ENCODE results near the gene FANCG. TPM values are rescaled to one million over a fixed set of nuclear protein-coding genes. Genes with fewer than 3 reads are reported as not detected.

The FANCG gene
- total RNA-seq, 4 donors from 2014 or later: 5.5 to 13.0 (median 12.0) TPM

GRCh38 chr9:35106343-35106730, 26.6 kb upstream of the FANCG start:
- TF ChIP-seq, protein P1, sequence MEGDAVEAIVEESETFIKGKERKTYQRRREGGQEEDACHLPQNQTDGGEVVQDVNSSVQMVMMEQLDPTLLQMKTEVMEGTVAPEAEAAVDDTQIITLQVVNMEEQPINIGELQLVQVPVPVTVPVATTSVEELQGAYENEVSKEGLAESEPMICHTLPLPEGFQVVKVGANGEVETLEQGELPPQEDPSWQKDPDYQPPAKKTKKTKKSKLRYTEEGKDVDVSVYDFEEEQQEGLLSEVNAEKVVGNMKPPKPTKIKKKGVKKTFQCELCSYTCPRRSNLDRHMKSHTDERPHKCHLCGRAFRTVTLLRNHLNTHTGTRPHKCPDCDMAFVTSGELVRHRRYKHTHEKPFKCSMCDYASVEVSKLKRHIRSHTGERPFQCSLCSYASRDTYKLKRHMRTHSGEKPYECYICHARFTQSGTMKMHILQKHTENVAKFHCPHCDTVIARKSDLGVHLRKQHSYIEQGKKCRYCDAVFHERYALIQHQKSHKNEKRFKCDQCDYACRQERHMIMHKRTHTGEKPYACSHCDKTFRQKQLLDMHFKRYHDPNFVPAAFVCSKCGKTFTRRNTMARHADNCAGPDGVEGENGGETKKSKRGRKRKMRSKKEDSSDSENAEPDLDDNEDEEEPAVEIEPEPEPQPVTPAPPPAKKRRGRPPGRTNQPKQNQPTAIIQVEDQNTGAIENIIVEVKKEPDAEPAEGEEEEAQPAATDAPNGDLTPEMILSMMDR (IDR thresholded peaks at IDR 0.05; ENCODE audit: low read depth): no peak

- TF ChIP-seq, protein P1 (IDR thresholded peaks at IDR 0.05; ENCODE audit: low read depth): no peak
These were observed 26.0 kb upstream of the FANCG start for GRCh38 chr9:35105571-35106342.

GRCh38 chr9:35105126-35105525, 25.4 kb upstream of the FANCG start:
- TF ChIP-seq, protein P1 (IDR thresholded peaks at IDR 0.05; ENCODE audit: low read depth): no peak

DNA sequence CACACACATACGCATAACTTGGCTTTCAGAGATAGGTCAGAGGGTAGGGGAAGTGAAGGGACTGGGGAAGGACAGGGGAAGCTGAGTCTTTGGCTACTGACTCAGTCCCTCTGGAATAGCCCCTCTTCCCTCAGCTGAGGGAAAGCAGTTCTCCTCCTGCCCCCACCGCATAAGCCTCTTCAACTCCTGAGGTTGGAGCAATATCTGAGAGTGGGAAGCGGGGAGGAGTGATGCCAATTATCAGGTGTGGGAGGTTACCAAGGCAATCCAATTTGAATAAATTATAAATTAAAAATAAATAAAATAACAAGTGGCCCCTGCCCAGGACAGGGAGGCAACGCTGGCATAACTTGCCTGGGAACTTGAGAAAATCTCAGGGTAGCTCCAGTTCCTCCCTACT, 24.8 kb upstream of the FANCG start:
- TF ChIP-seq, protein P1 (IDR thresholded peaks at IDR 0.05; ENCODE audit: low read depth): no peak

- TF ChIP-seq, protein P1 (IDR thresholded peaks at IDR 0.05; ENCODE audit: low read depth): no peak
These were observed 24.0 kb upstream of the FANCG start for GRCh38 chr9:35103660-35104191.

DNA sequence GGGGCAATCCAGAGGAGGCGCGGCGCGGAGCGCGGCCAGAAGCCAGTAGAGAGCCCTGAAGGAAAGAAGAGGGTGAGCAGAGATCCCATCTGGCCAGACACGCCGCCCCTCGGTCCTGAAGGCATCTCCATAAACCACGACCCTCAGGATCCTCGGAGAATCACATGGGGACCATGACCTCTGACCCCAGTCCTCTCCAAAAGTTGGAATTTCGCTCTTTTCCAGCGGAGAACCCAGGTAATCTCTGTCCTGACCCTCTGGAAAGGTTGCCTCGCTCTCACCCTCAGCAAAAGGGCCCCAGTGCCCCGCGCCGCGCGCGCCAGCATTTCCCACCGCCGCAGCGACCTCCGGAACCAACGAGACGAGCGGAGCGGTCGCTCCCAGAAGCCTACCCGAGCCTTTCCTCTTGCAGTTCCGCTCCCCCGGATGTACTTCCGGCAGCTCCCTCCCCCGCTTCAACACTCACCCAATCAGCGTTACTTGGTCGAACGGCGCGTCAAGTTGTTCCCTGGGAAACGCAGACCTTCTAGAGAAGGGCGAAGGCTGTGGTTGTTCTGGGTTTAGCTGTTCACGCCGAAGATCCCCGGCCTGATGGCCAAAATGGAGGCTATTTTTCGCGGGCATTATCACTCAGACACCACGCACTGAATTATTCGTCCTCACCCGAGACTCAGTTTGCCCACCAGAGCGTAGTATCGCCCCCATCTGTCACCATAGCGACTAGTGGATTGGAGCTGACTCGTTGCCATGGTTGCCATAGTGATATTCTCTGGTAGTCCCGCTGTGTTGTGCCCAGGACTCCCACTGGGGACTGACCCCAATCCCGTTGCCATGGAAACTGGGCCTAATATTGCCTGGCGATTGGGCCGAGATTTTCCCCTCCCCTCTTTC, 23.3 kb upstream of the FANCG start, which contains the start of gene STOML2:
STOML2 (minus strand) TSS at position 363 of the 891 bp plus-strand sequence; CDS start at position 326, 37 bp downstream.
- TF ChIP-seq, protein P1 (IDR thresholded peaks at IDR 0.05; ENCODE audit: low read depth): no peak

DNA sequence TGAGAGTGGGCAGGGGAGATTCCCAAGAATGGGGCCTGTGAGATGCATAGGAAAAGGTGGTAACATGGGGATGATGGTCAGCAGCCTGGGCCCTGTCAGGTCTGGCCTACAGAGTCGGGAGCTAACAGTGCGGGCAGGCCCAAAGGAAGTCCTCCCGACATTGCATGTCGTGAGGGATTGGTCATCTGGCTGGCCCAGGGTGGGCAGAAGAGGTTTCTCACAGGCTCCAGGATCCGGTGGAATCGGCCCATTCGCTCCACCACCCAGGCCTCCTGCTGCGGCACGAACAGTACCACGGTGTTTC, 22.7 kb upstream of the FANCG start:
- TF ChIP-seq, protein P1 (IDR thresholded peaks at IDR 0.05; ENCODE audit: low read depth): no peak

Data from subcutaneous adipose tissue (tissue), 4 donors.